GM12891 (cell line): ENCODE results near the gene SSH2.

Experiments
- POLR2A ChIP-seq: IDR thresholded peaks from 2 replicates; pipeline ENCODE4 v1.6.1; 2011; ENCODE audit warnings: low read depth, low read length, control low read depth
- TAF1 ChIP-seq: IDR thresholded peaks from 2 replicates; pipeline ENCODE4 v1.6.1; 2011; ENCODE audit warnings: low read depth, low read length, control low read depth

DNA sequence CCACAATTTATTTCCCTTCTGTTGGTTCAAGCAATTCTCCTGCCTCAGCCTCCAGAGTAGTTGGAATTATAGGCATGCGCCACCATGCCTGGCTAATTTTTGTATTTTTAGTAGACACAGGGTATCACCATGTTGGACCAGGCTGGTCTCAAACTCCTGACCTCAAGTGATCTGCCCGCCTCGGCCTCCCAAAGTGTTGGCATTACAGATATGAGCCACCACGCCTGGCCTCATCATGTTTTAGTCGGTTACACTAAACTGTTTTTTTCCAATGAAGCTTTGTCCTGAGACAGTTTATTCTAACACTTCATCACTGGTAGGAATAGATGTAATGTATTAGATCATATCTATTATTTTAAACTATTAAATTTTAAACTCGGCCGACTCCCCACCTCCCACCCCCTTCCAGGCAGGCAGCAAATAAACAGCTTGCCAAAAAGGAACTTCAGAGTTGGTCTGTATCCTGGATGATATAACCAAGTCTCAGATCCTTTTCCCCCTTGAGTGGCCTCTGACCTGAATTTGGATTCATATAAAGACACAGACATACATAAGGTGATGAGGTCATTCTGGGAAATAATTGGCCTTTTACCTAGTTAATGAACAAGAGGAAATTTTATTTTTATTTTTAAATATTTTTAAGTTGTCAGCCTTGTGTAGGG is 288.9 kb downstream of the SSH2 start:
- no peak for TF ChIP-seq POLR2A
- TF ChIP-seq TAF1: no peak
